HepG2 (cell line): ENCODE results near the gene DCK. TPM values are rescaled to one million over a fixed set of nuclear protein-coding genes. Genes with fewer than 3 reads are reported as not detected.

Experiments
- MATR3 ChIP-seq: sonication (generic); formaldehyde crosslinking; IDR thresholded peaks from 2 replicates; pipeline ENCODE4 v1.4.0; 2020; ENCODE audit warnings: missing genetic modification reagents
- SMYD3 ChIP-seq: sonication (generic); formaldehyde crosslinking; IDR thresholded peaks from 2 replicates; pipeline ENCODE4 v1.8.1; 2023; ENCODE audit warnings: mild to moderate bottlenecking, missing genetic modification reagents
- U2AF1 ChIP-seq: fragments of 200-400 bp; formaldehyde crosslinking; optimal IDR thresholded peaks from 2 replicates; pipeline ENCODE3; 2017; ENCODE audit warnings: mild to moderate bottlenecking, low read depth, low read length
- ZBTB20 ChIP-seq: sonication (generic); formaldehyde crosslinking; IDR thresholded peaks from 2 replicates; pipeline ENCODE4 v1.8.1; 2023; ENCODE audit warnings: missing genetic modification reagents, low read depth, mild to moderate bottlenecking, borderline replicate concordance
- ZNF33B ChIP-seq: sonication (generic); formaldehyde crosslinking; IDR thresholded peaks from 2 replicates; pipeline ENCODE4 v1.5.1; 2020; ENCODE audit warnings: mild to moderate bottlenecking, missing genetic modification reagents
- ZNF562 ChIP-seq: sonication (generic); formaldehyde crosslinking; IDR thresholded peaks from 2 replicates; pipeline ENCODE4 v1.8.0; 2022; ENCODE audit warnings: missing genetic modification reagents, borderline replicate concordance
- ZNF577 ChIP-seq: sonication (generic); formaldehyde crosslinking; IDR thresholded peaks from 2 replicates; pipeline ENCODE4 v1.4.0; 2020; ENCODE audit warnings: mild to moderate bottlenecking, low read depth, missing genetic modification reagents, borderline replicate concordance
- ZNF878 ChIP-seq: sonication (generic); formaldehyde crosslinking; IDR thresholded peaks from 2 replicates; pipeline ENCODE4 v1.8.1; 2023; ENCODE audit warnings: mild to moderate bottlenecking, missing genetic modification reagents, moderate library complexity
- ZSCAN20 ChIP-seq: sonication (generic); formaldehyde crosslinking; IDR thresholded peaks from 2 replicates; pipeline ENCODE4 v1.4.0; 2020; ENCODE audit warnings: missing genetic modification reagents, mild to moderate bottlenecking, borderline replicate concordance
- polyA plus RNA-seq, 8 experiments: library from polyadenylated mRNA; depleted of rRNA in 3 of 8; stranded (reverse) in 7 of 8; unstranded in 1 of 8; fragments of >200 nt; fragmentation: Illumina TruSeq in 4 of 8; extraction: Trizol in 4 of 8; gene quantifications; 2 replicates each; pipeline versions ENCODE4 v1.2.1 to v1.2.3, GENCODE V29; 2011 to 2016; ENCODE audit warnings: low read depth in 4 of 8, missing spikeins in 1 of 8, mixed read lengths in 1 of 8; ENCODE audit not compliant: insufficient read depth in 1 of 8
- total RNA-seq, 5 experiments: library from RNA; depleted of rRNA; stranded (reverse); fragments of >200 nt; fragmentation: Illumina TruSeq; extraction: Trizol; gene quantifications; 2 replicates each; pipeline ENCODE4 v1.2.3, GENCODE V29; 2016; ENCODE audit warnings: low read depth in 1 of 5
- TF ChIP-seq, protein P1 (sequence below), 2 experiments: fragments of 450-650 bp in 1 of 2; sonication (generic) in 1 of 2; formaldehyde crosslinking in 1 of 2; IDR thresholded peaks; 2 replicates each; pipeline versions ENCODE4 v1.6.1 to v1.8.0; 2016 to 2022; ENCODE audit warnings: antibody characterized with exemption in 1 of 2, mild to moderate bottlenecking in 1 of 2, missing genetic modification reagents in 1 of 2
- TF ChIP-seq, protein P2 (sequence below): sonication (generic); formaldehyde crosslinking; IDR thresholded peaks from 2 replicates; pipeline ENCODE4 v1.8.0; 2022; ENCODE audit warnings: mild to moderate bottlenecking, missing genetic modification reagents, moderate library complexity
- TF ChIP-seq, protein P3 (sequence below): IDR thresholded peaks from 2 replicates; pipeline ENCODE4 v1.6.1; 2018; ENCODE audit warnings: missing genetic modification reagents
- TF ChIP-seq, protein P4 (sequence below): sonication (generic); formaldehyde crosslinking; IDR thresholded peaks from 2 replicates; pipeline ENCODE4 v1.4.0; 2020; ENCODE audit warnings: mild to moderate bottlenecking, missing genetic modification reagents
- TF ChIP-seq, protein P5 (sequence below): conservative IDR thresholded peaks from 2 replicates; pipeline ENCODE4 v1.6.1; 2018; ENCODE audit warnings: missing genetic modification reagents

The DCK gene
- total and polyA plus RNA-seq, 2 of the 13 experiments (the other 11 are each of a cell fraction or from before 2014, with no cell fraction given), result 5.7 to 21.8 TPM

DNA sequence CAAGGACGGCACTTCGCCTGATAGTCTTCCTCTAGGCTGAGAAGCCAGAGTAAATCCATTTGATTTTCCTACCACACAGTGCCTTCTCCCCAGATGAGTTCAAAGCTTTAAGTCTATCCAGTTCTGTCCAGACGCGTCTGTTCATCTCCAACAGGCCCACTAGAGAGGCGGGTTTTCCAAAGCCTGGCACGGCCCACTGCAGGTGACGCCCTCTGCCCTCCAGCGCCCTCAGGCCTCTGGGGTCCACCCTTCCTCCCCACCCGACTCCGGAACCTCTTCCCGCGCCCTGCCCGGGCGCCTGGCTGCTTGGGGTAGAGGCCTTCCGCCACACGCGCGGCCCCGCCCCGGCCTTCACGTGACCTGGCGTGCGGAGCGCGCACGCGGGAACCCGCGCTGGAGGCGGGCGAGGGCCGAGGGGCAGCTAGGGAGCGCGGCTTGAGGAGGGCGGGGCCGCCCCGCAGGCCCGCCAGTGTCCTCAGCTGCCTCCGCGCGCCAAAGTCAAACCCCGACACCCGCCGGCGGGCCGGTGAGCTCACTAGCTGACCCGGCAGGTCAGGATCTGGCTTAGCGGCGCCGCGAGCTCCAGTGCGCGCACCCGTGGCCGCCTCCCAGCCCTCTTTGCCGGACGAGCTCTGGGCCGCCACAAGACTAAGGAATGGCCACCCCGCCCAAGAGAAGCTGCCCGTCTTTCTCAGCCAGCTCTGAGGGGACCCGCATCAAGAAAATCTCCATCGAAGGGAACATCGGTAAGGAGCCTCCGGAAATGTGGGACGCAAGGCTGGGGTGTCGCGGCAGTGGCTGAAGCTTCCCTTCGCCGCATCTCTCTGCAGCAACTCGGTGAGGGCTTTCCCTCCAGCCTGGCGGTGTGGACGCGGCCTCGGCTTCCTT is at the start of gene DCK (continued):
- TF ChIP-seq, protein P1, sequence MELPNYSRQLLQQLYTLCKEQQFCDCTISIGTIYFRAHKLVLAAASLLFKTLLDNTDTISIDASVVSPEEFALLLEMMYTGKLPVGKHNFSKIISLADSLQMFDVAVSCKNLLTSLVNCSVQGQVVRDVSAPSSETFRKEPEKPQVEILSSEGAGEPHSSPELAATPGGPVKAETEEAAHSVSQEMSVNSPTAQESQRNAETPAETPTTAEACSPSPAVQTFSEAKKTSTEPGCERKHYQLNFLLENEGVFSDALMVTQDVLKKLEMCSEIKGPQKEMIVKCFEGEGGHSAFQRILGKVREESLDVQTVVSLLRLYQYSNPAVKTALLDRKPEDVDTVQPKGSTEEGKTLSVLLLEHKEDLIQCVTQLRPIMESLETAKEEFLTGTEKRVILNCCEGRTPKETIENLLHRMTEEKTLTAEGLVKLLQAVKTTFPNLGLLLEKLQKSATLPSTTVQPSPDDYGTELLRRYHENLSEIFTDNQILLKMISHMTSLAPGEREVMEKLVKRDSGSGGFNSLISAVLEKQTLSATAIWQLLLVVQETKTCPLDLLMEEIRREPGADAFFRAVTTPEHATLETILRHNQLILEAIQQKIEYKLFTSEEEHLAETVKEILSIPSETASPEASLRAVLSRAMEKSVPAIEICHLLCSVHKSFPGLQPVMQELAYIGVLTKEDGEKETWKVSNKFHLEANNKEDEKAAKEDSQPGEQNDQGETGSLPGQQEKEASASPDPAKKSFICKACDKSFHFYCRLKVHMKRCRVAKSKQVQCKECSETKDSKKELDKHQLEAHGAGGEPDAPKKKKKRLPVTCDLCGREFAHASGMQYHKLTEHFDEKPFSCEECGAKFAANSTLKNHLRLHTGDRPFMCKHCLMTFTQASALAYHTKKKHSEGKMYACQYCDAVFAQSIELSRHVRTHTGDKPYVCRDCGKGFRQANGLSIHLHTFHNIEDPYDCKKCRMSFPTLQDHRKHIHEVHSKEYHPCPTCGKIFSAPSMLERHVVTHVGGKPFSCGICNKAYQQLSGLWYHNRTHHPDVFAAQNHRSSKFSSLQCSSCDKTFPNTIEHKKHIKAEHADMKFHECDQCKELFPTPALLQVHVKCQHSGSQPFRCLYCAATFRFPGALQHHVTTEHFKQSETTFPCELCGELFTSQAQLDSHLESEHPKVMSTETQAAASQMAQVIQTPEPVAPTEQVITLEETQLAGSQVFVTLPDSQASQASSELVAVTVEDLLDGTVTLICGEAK (IDR thresholded peaks at IDR 0.05), result no peak
- TF ChIP-seq, protein P1 (CRISPR knock-in tag; IDR thresholded peaks at IDR 0.05), result no peak
- TF ChIP-seq ZNF562 (CRISPR knock-in tag) (no peak; the same call in 1 of the 2 replicates), ZNF33B (CRISPR knock-in tag) (no peak), ZSCAN20 (CRISPR knock-in tag) (peak; percentile 87; the same call in 1 of the 2 replicates), ZBTB20 (CRISPR knock-in tag) (no peak; the same call in 1 of the 2 replicates), SMYD3 (CRISPR knock-in tag) (peak; percentile 75; the same call in 1 of the 2 replicates), U2AF1 (no peak), MATR3 (CRISPR knock-in tag) (no peak), ZNF577 (CRISPR knock-in tag) (no peak), ZNF878 (no peak)
- TF ChIP-seq, protein P2, sequence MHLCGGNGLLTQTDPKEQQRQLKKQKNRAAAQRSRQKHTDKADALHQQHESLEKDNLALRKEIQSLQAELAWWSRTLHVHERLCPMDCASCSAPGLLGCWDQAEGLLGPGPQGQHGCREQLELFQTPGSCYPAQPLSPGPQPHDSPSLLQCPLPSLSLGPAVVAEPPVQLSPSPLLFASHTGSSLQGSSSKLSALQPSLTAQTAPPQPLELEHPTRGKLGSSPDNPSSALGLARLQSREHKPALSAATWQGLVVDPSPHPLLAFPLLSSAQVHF (CRISPR knock-in tag), result no peak
- TF ChIP-seq, protein P3, sequence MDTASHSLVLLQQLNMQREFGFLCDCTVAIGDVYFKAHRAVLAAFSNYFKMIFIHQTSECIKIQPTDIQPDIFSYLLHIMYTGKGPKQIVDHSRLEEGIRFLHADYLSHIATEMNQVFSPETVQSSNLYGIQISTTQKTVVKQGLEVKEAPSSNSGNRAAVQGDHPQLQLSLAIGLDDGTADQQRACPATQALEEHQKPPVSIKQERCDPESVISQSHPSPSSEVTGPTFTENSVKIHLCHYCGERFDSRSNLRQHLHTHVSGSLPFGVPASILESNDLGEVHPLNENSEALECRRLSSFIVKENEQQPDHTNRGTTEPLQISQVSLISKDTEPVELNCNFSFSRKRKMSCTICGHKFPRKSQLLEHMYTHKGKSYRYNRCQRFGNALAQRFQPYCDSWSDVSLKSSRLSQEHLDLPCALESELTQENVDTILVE (CRISPR knock-in tag), result peak; percentile 55; the same call in 1 of the 2 replicates
- TF ChIP-seq, protein P4, sequence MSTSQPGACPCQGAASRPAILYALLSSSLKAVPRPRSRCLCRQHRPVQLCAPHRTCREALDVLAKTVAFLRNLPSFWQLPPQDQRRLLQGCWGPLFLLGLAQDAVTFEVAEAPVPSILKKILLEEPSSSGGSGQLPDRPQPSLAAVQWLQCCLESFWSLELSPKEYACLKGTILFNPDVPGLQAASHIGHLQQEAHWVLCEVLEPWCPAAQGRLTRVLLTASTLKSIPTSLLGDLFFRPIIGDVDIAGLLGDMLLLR (CRISPR knock-in tag), result peak; percentile 39; the same call in 1 of the 2 replicates
- TF ChIP-seq, protein P5, sequence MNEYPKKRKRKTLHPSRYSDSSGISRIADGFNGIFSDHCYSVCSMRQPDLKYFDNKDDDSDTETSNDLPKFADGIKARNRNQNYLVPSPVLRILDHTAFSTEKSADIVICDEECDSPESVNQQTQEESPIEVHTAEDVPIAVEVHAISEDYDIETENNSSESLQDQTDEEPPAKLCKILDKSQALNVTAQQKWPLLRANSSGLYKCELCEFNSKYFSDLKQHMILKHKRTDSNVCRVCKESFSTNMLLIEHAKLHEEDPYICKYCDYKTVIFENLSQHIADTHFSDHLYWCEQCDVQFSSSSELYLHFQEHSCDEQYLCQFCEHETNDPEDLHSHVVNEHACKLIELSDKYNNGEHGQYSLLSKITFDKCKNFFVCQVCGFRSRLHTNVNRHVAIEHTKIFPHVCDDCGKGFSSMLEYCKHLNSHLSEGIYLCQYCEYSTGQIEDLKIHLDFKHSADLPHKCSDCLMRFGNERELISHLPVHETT, result 0 out of 2 replicates have a peak, but pooled peaks have one; percentile 56
